ENCODE results near the gene DNAH3.

DNA sequence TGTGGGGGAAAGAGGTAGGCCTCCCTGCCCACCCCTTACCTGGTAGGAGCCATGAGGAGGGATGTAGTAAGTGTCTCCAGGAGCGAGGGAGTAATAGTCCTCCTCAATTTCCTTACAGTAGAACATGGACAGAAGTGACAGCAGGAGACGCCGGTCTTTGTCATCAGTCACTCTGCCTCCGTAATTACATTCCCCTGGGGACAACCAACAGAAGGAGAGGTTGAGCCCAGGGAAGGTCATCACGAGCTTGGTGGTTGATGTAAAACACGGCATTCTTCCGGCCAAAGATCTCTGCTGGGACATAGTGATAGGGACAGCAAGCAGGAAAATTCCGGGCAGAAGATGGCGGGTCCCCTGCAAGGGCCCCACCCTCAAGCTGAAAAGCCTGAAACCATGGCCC is 202.2 kb downstream of the DNAH3 start:
- no peak for TF ChIP-seq EZH2phosphoT487 (IDR thresholded peaks at IDR 0.05; ENCODE audit: borderline replicate concordance)
- TF ChIP-seq, protein P1, sequence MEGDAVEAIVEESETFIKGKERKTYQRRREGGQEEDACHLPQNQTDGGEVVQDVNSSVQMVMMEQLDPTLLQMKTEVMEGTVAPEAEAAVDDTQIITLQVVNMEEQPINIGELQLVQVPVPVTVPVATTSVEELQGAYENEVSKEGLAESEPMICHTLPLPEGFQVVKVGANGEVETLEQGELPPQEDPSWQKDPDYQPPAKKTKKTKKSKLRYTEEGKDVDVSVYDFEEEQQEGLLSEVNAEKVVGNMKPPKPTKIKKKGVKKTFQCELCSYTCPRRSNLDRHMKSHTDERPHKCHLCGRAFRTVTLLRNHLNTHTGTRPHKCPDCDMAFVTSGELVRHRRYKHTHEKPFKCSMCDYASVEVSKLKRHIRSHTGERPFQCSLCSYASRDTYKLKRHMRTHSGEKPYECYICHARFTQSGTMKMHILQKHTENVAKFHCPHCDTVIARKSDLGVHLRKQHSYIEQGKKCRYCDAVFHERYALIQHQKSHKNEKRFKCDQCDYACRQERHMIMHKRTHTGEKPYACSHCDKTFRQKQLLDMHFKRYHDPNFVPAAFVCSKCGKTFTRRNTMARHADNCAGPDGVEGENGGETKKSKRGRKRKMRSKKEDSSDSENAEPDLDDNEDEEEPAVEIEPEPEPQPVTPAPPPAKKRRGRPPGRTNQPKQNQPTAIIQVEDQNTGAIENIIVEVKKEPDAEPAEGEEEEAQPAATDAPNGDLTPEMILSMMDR (conservative IDR thresholded peaks at IDR 0.05; ENCODE audit: low read length), result no peak

Data from Loucy (cell line).